ENCODE data around the gene GSDMA.

GSDMA gene

GRCh38 chr17:39963829-39964228 lies 1.0 kb downstream of the GSDMA start:
- no peak for DNase-seq

- DNase-seq: no peak
Observed at GRCh38 chr17:39965017-39965699, 2.4 kb downstream of the GSDMA start.

GRCh38 chr17:39966771-39967170 lies 4.0 kb downstream of the GSDMA start:
- no peak for DNase-seq

- no peak for DNase-seq
Observed at GRCh38 chr17:39968761-39969160, 6.0 kb downstream of the GSDMA start.

- DNase-seq: no peak
Observed at GRCh38 chr17:39969375-39969774, 6.6 kb downstream of the GSDMA start.

GRCh38 chr17:39970157-39970692 lies 7.4 kb downstream of the GSDMA start:
- no peak for DNase-seq

- no peak for DNase-seq
Observed at GRCh38 chr17:39971076-39971603, 8.3 kb downstream of the GSDMA start.

- DNase-seq: no peak
Observed at GRCh38 chr17:39972271-39972670, 9.5 kb downstream of the GSDMA start.

GRCh38 chr17:39973496-39973895 lies 10.7 kb downstream of the GSDMA start:
- no peak for DNase-seq

GRCh38 chr17:39974433-39974832 lies 11.6 kb downstream of the GSDMA start:
- DNase-seq: no peak

GRCh38 chr17:39975801-39976200 lies 13.0 kb downstream of the GSDMA start:
- no peak for DNase-seq

GRCh38 chr17:39979016-39979670 lies 16.3 kb downstream of the GSDMA start:
- no peak for DNase-seq

GRCh38 chr17:39979893-39980350 lies 17.1 kb downstream of the GSDMA start:
- DNase-seq: no peak

- peak; percentile 96 for DNase-seq
Observed at GRCh38 chr17:39980351-39981206, 17.8 kb downstream of the GSDMA start, which contains the start of gene PSMD3. Gene PSMD3, plus strand, starts transcription at chr17:39980807. Its CDS starts 164 bp downstream, at chr17:39980971.

- no peak for DNase-seq
Observed at GRCh38 chr17:39981207-39981741, 18.5 kb downstream of the GSDMA start.

- no peak for DNase-seq
Observed at GRCh38 chr17:39981766-39982375, 19.1 kb downstream of the GSDMA start.

GRCh38 chr17:39988206-39988810 lies 25.5 kb downstream of the GSDMA start:
- DNase-seq: no peak

GRCh38 chr17:39994448-39994847 lies 31.6 kb downstream of the GSDMA start:
- DNase-seq: no peak

GRCh38 chr17:39995438-39995837 lies 32.6 kb downstream of the GSDMA start:
- no peak for DNase-seq

- DNase-seq: no peak
Observed at GRCh38 chr17:39996162-39996561, 33.4 kb downstream of the GSDMA start.

GRCh38 chr17:39996800-39997199 lies 34.0 kb downstream of the GSDMA start:
- DNase-seq: no peak

- no peak for DNase-seq
Observed at GRCh38 chr17:39997543-39997942, 34.7 kb downstream of the GSDMA start.

Measured in NK-92 treated with Interleukin-12 subunit alpha and Interleukin-12 subunit beta, amount 100 ng/mL, for 24 hours (cell line).